Adrenal gland (tissue), 12 donors: Measurements from ENCODE around the gene SPEF1. TPM values are rescaled to one million over a fixed set of nuclear protein-coding genes. Genes with fewer than 3 reads are reported as not detected.

Source experiments
- DNase-seq, 7 donors: peaks; one replicate each; pipeline ENCODE4 v3.0.0-alpha.2; 2019 to 2020
- H3K27ac ChIP-seq, 5 donors: fragments of 200-600 bp; sonication (generic) in 4 of 5; 1 replicate in 3 of 5; 2 replicates in 2 of 5; pipeline versions ENCODE4 v1.5.1 to v1.8.0; 2016 to 2020; ENCODE audit warnings: mild to moderate bottlenecking in 1 of 5
- H3K27me3 ChIP-seq: fragments of 200-600 bp; 2 replicates; pipeline ENCODE4 v1.8.0; 2021
- H3K36me3 ChIP-seq, 2 donors: fragments of 200-600 bp; replicated peaks in 1 of 2; 1 replicate in 1 of 2; 2 replicates in 1 of 2; pipeline versions ENCODE4 v1.5.1 to v1.8.0; 2018 to 2022
- H3K4me1 ChIP-seq, 2 donors: fragments of 200-600 bp; replicated peaks in 1 of 2; 1 replicate in 1 of 2; 2 replicates in 1 of 2; pipeline versions ENCODE4 v1.5.1 to v1.8.0; 2018 to 2021
- H3K4me3 ChIP-seq, 4 donors: fragments of 200-600 bp; sonication (generic) in 3 of 4; one replicate each; pipeline ENCODE4 v1.5.1; 2016 to 2018
- H3K9me3 ChIP-seq, 3 donors: fragments of 200-600 bp; sonication (generic) in 1 of 3; replicated peaks in 1 of 3; 1 replicate in 2 of 3; 2 replicates in 1 of 3; pipeline versions ENCODE4 v1.5.1 to v1.8.0; 2016 to 2021
- CTCF ChIP-seq, 6 experiments: fragments of 450-650 bp in 4 of 6; fragments of 200-600 bp in 2 of 6; sonication (generic) in 1 of 6; IDR thresholded peaks; 1 replicate in 5 of 6; 2 replicates in 1 of 6; pipeline versions ENCODE4 v1.5.1 to v1.8.0; 2016 to 2021; ENCODE audit warnings: antibody characterized with exemption in 6 of 6, mild to moderate bottlenecking in 2 of 6, moderate library complexity in 1 of 6
- POLR2A ChIP-seq, 2 donors: fragments of 450-650 bp; IDR thresholded peaks; one replicate each; pipeline ENCODE4 v1.6.1; 2017; ENCODE audit warnings: antibody characterized with exemption in 2 of 2, mild to moderate bottlenecking in 2 of 2, moderate library complexity in 1 of 2
- WGBS, 4 donors: extraction: QIAGEN DNeasy Blood & Tissue Kit in 2 of 4; methylation state at CpG; one replicate each; pipeline versions ENCODE4 v1.1.5 to v1.1.7; 2013 to 2017; 5-methylcytosine and 5-hydroxymethylcytosine counted together
- intact Hi-C, 2 donors: fragments of 100-400 bp; cut with DNase I; formaldehyde crosslinking; loops; one replicate each; pipeline versions ENCODE4 v1.14.1 to v1.15.0; 2022 to 2023
- polyA plus RNA-seq, 3 donors: library from polyadenylated mRNA; stranded (reverse); fragments of 200-250 nt in 2 of 3; fragments of 350-450 nt in 1 of 3; fragmentation: Illumina TruSeq in 1 of 3; extraction: RNeasy Lipid Tissue Mini Kit (QIAGEN cat#74804) in 1 of 3; gene quantifications; one replicate each; pipeline ENCODE4 v1.2.3, GENCODE V29; 2013 to 2014
- total RNA-seq, 9 donors: library from RNA; depleted of rRNA in 4 of 9; stranded (reverse); fragments of >200 nt in 4 of 9; fragments of 120-200 nt in 1 of 9; fragmentation: NEBNext Ultra II Directional in 1 of 9; extraction: Animal tissue kit (Norgen Biotek cat#: 25700) in 1 of 9; gene quantifications; one replicate each; pipeline versions ENCODE4 v1.1.0 to v1.2.4, GENCODE V29; 2013 to 2023
- donor health status: healthy with polysubstance abuse.
- donor health status: Bipolar disorder and iron deficiency.
- donor health status: DM: yes; HTN: yes; CAD: no.
- donor health status: DM: no; HTN: no; CAD: no.
- donor health status: DM: no; HTN: no; CAD: no.
- donor health status: DM: yes; HTN: yes; CAD: no.

Gene SPEF1
- total and polyA plus RNA-seq, 12 donors = 0.14 to 1.4 (median 0.38) TPM; not detected in 2

- 0 to 2% (median 0%) methylated on average over 10 to 21 of the region's 21 CpGs for WGBS, 4 donors
- Histone ChIP-seq H3K4me3 (peak overlapping the region in 3 of 4 donors; percentile 49 to 81 (median 52)), H3K4me1 (peaks cover 15 to 31% of the 10 kb centered on the region in 2 donors), H3K9me3 (no peaks in the 10 kb centered on the region), H3K36me3 (no peaks in the 10 kb centered on the region), H3K27ac (peak overlapping the region in 2 of 5 donors; percentile 2 to 40), H3K27me3 (no peaks in the 10 kb centered on the region)
- DNase-seq = peak in 3 of 7 donors; percentile 41 to 71 (median 46)
- intact Hi-C loops = no loop called here
- TF ChIP-seq POLR2A (IDR thresholded peaks at IDR 0.05) (no peak), CTCF (IDR thresholded peaks at IDR 0.05) (no peak)
These were observed 14.2 kb downstream of the SPEF1 start for GRCh38 chr20:3767110-3767426.

GRCh38 chr20:3766422-3767109 lies 14.7 kb downstream of the SPEF1 start:
- WGBS, 4 donors = 23 to 33% (median 32%) methylated on average over 7 to 9 of the region's 9 CpGs
- H3K4me3 ChIP-seq = peak overlapping the region in 2 of 4 donors; percentile 52 to 81
- no peaks in the 10 kb centered on the region for H3K9me3 ChIP-seq
- no peak for TF ChIP-seq POLR2A (IDR thresholded peaks at IDR 0.05)
- TF ChIP-seq CTCF (IDR thresholded peaks at IDR 0.05) = no peak
- intact Hi-C loops = no loop called here
- peak overlapping the region in 1 of 5 donors; percentile 50 for H3K27ac ChIP-seq
- H3K36me3 ChIP-seq = no peaks in the 10 kb centered on the region
- no peaks in the 10 kb centered on the region for H3K27me3 ChIP-seq
- H3K4me1 ChIP-seq = peaks cover 15 to 31% of the 10 kb centered on the region in 2 donors
- DNase-seq = no peak

- Histone ChIP-seq H3K27me3 (no peaks in the 10 kb centered on the region), H3K4me3 (no peak overlapping the region), H3K27ac (no peak overlapping the region), H3K4me1 (peaks cover 15 to 31% of the 10 kb centered on the region in 2 donors), H3K9me3 (no peaks in the 10 kb centered on the region), H3K36me3 (no peaks in the 10 kb centered on the region)
- no peak for DNase-seq
- 63 to 80% (median 67%) methylated on average over 1 to 3 of the region's 3 CpGs for WGBS, 4 donors
- intact Hi-C loops = no loop called here
- TF ChIP-seq CTCF (IDR thresholded peaks at IDR 0.05) = no peak
- no peak for TF ChIP-seq POLR2A (IDR thresholded peaks at IDR 0.05)
These were observed 15.9 kb downstream of the SPEF1 start for GRCh38 chr20:3765171-3765882.

GRCh38 chr20:3764659-3765058 lies 16.6 kb downstream of the SPEF1 start:
- no peaks in the 10 kb centered on the region for H3K27me3 ChIP-seq
- H3K4me3 ChIP-seq = no peak overlapping the region
- peaks cover 15 to 31% of the 10 kb centered on the region in 2 donors for H3K4me1 ChIP-seq
- intact Hi-C loops = no loop called here
- TF ChIP-seq POLR2A (IDR thresholded peaks at IDR 0.05) (no peak), CTCF (IDR thresholded peaks at IDR 0.05) (no peak)
- H3K36me3 ChIP-seq = no peaks in the 10 kb centered on the region
- H3K27ac ChIP-seq = no peak overlapping the region
- 89 to 100% (median 94%) methylated on average over 3 of the region's 3 CpGs for WGBS, 4 donors
- no peaks in the 10 kb centered on the region for H3K9me3 ChIP-seq
- no peak for DNase-seq
